Astrocyte of the cerebellum (primary cell): ENCODE results near the gene FOSL1.

Experiments used
- DNase-seq: peaks from one replicate; pipeline ENCODE4 v3.0.0-alpha.2; 2011; ENCODE audit warnings: low read depth
- H3K4me3 ChIP-seq: 2 replicates; pipeline ENCODE4 v1.5.1; 2011; ENCODE audit warnings: mild to moderate bottlenecking, low read depth, low read length, moderate library complexity
- CTCF ChIP-seq: IDR thresholded peaks from 2 replicates; pipeline ENCODE4 v1.5.1; 2012; ENCODE audit warnings: low read length, low read depth, moderate library complexity, mild to moderate bottlenecking; ENCODE audit errors: missing control alignments
- in situ Hi-C: cut with HindIII; loops from 2 replicates; pipeline ENCODE4 v1.10.0; 2017; ENCODE audit warnings: low sequenced_read_pairs

FOSL1 gene

DNA sequence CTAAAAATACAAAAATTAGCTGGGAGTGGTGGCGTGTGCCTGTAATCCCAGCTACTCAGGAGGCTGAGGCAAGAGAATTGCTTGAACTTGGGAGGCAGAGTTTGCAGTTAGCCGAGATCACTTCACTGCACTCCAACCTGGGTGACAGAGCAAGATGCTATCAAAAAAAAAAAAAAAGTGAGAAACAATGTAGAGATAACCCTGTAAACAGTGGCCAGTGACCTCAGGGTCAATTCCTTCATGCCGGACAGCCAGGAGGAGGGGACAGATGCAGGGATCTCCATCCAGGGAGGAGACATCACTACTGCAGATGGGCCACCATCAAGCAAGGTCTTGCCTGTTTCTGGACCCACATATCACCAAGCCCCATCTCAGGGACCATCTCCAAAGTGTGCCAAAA, 52.4 kb downstream of the FOSL1 start:
- TF ChIP-seq CTCF: no peak
- no peak for DNase-seq
- no peak overlapping the region for H3K4me3 ChIP-seq
- in situ Hi-C loops: no loop called here

DNA sequence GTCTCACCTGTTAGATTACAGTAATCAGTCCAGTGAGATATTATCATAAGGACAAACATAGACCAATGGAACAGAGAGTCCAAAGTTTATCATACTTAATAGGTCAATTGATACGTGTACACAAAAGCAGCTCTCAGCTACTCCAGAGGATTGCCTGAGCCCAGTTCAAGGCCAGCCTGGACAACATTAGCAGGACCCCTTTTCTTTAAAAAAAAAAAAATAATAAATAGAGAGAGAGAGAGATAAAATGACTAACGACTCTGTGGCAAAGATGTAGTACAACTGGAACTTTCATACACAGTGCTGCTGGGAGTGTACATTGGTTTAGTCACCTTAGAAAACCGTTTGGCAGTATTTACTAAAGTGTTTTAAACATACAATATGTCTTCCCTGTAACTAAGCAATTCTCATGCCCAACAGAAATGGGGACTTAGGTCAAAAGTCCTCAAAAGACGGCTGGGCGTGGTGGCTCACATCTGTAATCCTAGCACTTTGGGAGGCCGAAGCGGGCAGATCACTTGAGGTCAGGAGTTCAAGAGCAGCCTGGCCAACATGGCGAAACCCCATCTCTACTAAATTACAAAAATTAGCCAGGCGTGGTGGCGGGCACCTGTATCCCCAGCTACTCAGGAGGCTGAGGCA, 55.8 kb downstream of the FOSL1 start:
- in situ Hi-C loops: no loop called here
- TF ChIP-seq CTCF: no peak
- H3K4me3 ChIP-seq: no peak overlapping the region
- no peak for DNase-seq

DNA sequence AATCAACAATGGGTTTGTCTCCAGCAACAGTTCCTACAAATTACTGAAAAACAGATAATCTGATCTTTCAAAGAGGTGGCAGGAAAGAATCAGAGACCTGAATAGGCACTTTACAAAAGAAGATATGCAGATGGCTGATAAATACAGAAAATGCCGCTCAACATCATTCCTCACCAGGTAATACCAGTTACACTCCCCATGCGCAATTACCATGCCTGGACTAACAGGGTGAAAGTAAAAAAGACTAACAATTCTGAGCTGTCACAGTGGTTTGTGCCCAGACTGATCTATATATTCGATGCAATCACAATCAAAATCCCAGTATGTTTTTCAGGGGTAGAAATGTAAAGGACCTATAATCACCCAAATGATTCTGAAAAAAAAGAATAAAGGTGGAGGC, 56.4 kb downstream of the FOSL1 start:
- in situ Hi-C loops: no loop called here
- no peak for TF ChIP-seq CTCF
- no peak for DNase-seq
- H3K4me3 ChIP-seq: no peak overlapping the region

- no peak for DNase-seq
- no peak overlapping the region for H3K4me3 ChIP-seq
- in situ Hi-C loops: no loop called here
- no peak for TF ChIP-seq CTCF
Measured at GRCh38 chr11:65842144-65842543, 58.0 kb downstream of the FOSL1 start.
